Caco-2 (cell line): ENCODE measurements around the gene NFE2. TPM values are rescaled to one million over a fixed set of nuclear protein-coding genes. Genes with fewer than 3 reads are reported as not detected.

Experiments
- BruUV-seq: library from RNA; stranded (reverse); fragments of 400-500 nt; replicated peaks from 2 replicates; lab custom pipeline; 2021; lab: Mats Ljungman, UMichigan
- CTCF ChIA-PET: fragments of 300-600 bp; sonication (Branson Sonifier 250); formaldehyde crosslinking; loops from one replicate; lab custom pipeline; 2022; ENCODE audit warnings: antibody characterized with exemption; lab: Charles Lee
- POLR2A ChIA-PET: fragments of 300-600 bp; sonication (Branson Sonifier 250); formaldehyde crosslinking; loops from one replicate; lab custom pipeline; 2022; ENCODE audit warnings: antibody characterized with exemption; lab: Charles Lee
- DNase-seq, 2 experiments: peaks; one replicate each; pipeline versions ENCODE4 v3.0.0 to v3.0.0-alpha.2; 2020 to 2022
- H3K27me3 ChIP-seq: replicated peaks from 2 replicates; pipeline ENCODE4 v1.6.0; 2011; ENCODE audit warnings: low read length; ENCODE audit not compliant: control insufficient read depth, insufficient read depth
- H3K36me3 ChIP-seq: 2 replicates; pipeline ENCODE4 v1.5.1; 2011; ENCODE audit warnings: low read length; ENCODE audit not compliant: control insufficient read depth, insufficient read depth
- H3K4me1 ChIP-seq: fragments of 250-450 bp; sonication (Bioruptor Pico); 2 replicates; pipeline ENCODE4 v1.5.1; 2020; ENCODE audit warnings: mild to moderate bottlenecking
- H3K4me3 ChIP-seq: 2 replicates; pipeline ENCODE4 v1.5.1; 2011; ENCODE audit warnings: low read depth, mild to moderate bottlenecking, control low read depth, low read length
- H3K9me3 ChIP-seq: fragments of 250-450 bp; sonication (Bioruptor Pico); 2 replicates; pipeline ENCODE4 v1.5.1; 2020; ENCODE audit warnings: mild to moderate bottlenecking, moderate library complexity
- H3K27ac Mint-ChIP-seq: one replicate; pipeline ENCODE4 v1.8.0; 2022; ENCODE audit warnings: mixed read lengths; ENCODE audit not compliant: unreplicated experiment
- H3K27me3 Mint-ChIP-seq: one replicate; pipeline ENCODE4 v1.8.0; 2022; ENCODE audit warnings: mixed read lengths; ENCODE audit not compliant: insufficient read depth, unreplicated experiment
- H3K36me3 Mint-ChIP-seq: one replicate; pipeline ENCODE4 v1.8.0; 2022; ENCODE audit warnings: mild to moderate bottlenecking, mixed read lengths; ENCODE audit not compliant: insufficient read depth, unreplicated experiment
- H3K4me1 Mint-ChIP-seq: one replicate; pipeline ENCODE4 v1.8.0; 2022; ENCODE audit warnings: low read depth, mixed read lengths; ENCODE audit not compliant: unreplicated experiment
- H3K4me3 Mint-ChIP-seq: one replicate; pipeline ENCODE4 v1.8.0; 2022; ENCODE audit warnings: mild to moderate bottlenecking, moderate library complexity, mixed read lengths; ENCODE audit not compliant: unreplicated experiment
- H3K9me3 Mint-ChIP-seq: one replicate; pipeline ENCODE4 v1.8.0; 2022; ENCODE audit warnings: mixed read lengths; ENCODE audit not compliant: unreplicated experiment
- intact Hi-C: fragments of 100-400 bp; cut with micrococcal nuclease; formaldehyde crosslinking; loops from one replicate; pipeline ENCODE4 v1.10.0; 2022; ENCODE audit not compliant: unreplicated experiment
- total RNA-seq: library from RNA; stranded (reverse); gene quantifications from 2 replicates; pipeline ENCODE4 v1.2.3, GENCODE V29; 2022
- TF ChIP-seq, protein P1 (sequence below), 2 experiments: fragments of 200-600 bp in 1 of 2; IDR thresholded peaks; 1 replicate in 1 of 2; 2 replicates in 1 of 2; pipeline versions ENCODE4 v1.5.1 to v1.8.0; 2011 to 2022; ENCODE audit warnings: antibody characterized with exemption in 1 of 2, control low read depth in 1 of 2, inconsistent platforms in 1 of 2, low read depth in 1 of 2, low read length in 1 of 2, mild to moderate bottlenecking in 1 of 2, moderate library complexity in 1 of 2; ENCODE audit not compliant: insufficient read depth in 1 of 2, severe bottlenecking in 1 of 2, unreplicated experiment in 1 of 2

The NFE2 gene
- total RNA-seq, 1 experiment from 2014 or later = 6.2 TPM

DNA sequence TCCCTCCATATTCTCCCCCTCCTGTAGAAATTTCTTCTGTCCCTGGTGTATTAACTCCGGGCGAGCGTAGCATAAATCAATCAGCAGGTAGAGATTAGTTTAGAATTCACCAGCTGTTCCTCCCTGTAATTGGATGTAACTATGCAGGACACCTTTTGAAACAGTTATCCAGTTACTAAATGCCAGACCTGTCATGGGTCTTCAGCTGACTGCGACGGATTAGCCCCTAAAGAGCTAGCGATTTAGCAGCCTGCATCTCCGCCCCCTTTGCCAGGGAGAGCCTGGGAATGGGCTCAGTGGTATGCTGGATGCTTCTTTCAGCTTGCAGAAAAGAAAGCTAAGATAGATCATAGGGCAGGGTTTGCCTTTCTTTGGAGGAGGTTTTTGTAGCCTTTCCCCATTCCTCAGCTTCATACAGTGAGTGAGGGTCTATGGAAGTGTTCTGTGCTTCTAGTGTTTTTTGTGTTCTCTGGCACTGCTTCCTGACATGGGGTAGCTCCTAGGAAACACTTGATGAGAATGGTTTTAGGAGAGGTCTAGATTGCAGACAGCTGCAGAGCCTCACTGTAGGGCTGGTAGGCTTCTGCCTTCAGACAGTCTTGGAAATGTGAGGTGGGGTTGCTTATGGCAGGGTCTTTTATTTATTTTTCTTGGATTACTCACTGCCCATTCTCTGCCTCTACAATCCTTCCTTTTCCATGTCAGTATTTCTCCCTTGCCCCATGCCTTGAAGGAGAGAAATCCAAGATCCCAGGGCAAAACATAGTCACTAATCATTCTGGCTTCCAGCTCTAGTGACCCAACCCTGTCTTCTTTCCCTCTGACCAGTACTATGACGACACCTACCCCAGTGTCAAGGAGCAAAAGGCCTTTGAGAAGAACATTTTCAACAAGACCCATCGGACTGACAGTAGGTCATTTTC is 40.8 kb upstream of the NFE2 start:
- peaks cover 31% of the 10 kb centered on the region for H3K4me1 Mint-ChIP-seq
- no peaks in the 10 kb centered on the region for H3K9me3 Mint-ChIP-seq
- no peak for DNase-seq
- TF ChIP-seq, protein P1, sequence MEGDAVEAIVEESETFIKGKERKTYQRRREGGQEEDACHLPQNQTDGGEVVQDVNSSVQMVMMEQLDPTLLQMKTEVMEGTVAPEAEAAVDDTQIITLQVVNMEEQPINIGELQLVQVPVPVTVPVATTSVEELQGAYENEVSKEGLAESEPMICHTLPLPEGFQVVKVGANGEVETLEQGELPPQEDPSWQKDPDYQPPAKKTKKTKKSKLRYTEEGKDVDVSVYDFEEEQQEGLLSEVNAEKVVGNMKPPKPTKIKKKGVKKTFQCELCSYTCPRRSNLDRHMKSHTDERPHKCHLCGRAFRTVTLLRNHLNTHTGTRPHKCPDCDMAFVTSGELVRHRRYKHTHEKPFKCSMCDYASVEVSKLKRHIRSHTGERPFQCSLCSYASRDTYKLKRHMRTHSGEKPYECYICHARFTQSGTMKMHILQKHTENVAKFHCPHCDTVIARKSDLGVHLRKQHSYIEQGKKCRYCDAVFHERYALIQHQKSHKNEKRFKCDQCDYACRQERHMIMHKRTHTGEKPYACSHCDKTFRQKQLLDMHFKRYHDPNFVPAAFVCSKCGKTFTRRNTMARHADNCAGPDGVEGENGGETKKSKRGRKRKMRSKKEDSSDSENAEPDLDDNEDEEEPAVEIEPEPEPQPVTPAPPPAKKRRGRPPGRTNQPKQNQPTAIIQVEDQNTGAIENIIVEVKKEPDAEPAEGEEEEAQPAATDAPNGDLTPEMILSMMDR (IDR thresholded peaks at IDR 0.05; ENCODE audit: insufficient read depth in 1 of 2, low read depth in 1 of 2, low read length in 1 of 2, severe bottlenecking in 1 of 2, unreplicated experiment in 1 of 2) = no peak
- no peaks in the 10 kb centered on the region for H3K27me3 Mint-ChIP-seq
- Histone ChIP-seq H3K4me1 (peaks cover 38% of the 10 kb centered on the region), H3K36me3 (peaks cover 1% of the 10 kb centered on the region), H3K27me3 (no peaks in the 10 kb centered on the region), H3K4me3 (no peak overlapping the region), H3K9me3 (peaks cover 9% of the 10 kb centered on the region; the same call in 1 of the 2 replicates)
- CTCF ChIA-PET = interaction anchor here (1.2 kb wide), 1 partner anchor 17 kb away, joined by 7 read pairs; the partner anchor contains the start of gene COPZ1
- POLR2A ChIA-PET = interaction anchor here (0.7 to 1.0 kb wide), 2 partner anchors 17 to 55 kb away, joined by 3 read pairs; partner anchors contain the start of gene COPZ1
- H3K27ac Mint-ChIP-seq = peak overlapping the region; percentile 47
- no TSS peak for BruUV-seq
- peaks cover 68% of the 10 kb centered on the region for H3K36me3 Mint-ChIP-seq
- intact Hi-C loops = no loop called here
- no peak overlapping the region for H3K4me3 Mint-ChIP-seq

DNA sequence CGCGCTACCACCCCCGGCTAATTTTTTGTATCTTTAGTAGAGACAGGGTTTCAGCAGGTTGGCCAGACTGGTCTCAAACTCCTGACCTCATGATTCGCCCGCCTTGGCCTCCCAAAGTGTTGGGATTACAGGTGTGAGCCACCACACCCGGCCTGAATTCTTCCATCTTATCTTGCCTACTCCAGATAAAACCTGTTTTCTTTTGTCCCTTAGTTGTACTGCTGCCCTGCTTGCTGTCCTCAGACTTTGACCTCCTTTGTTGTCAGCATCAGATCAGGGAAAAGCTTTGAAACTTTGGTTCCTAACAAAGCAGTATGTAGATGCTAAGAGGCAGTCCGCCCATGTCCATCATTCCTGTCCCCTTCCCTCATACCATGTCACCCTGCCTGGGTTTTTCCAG is 40.0 kb upstream of the NFE2 start:
- peak; percentile 41 for DNase-seq
- H3K27ac Mint-ChIP-seq = peak overlapping the region; percentile 47
- no peak overlapping the region for H3K4me3 ChIP-seq
- POLR2A ChIA-PET = interaction anchor here (0.7 to 1.0 kb wide), 2 partner anchors 16 to 54 kb away, joined by 3 read pairs; partner anchors contain the start of gene COPZ1
- peaks cover 60% of the 10 kb centered on the region for H3K36me3 Mint-ChIP-seq
- peaks cover 38% of the 10 kb centered on the region for H3K4me1 ChIP-seq
- H3K9me3 ChIP-seq = peaks cover 9% of the 10 kb centered on the region; the same call in 1 of the 2 replicates
- intact Hi-C loops = no loop called here
- no TSS peak for BruUV-seq
- no peaks in the 10 kb centered on the region for H3K9me3 Mint-ChIP-seq
- CTCF ChIA-PET = interaction anchor here (0.5 to 1.2 kb wide), 2 partner anchors 16 to 36 kb away, joined by 4 to 7 read pairs; partner anchors contain the start of gene COPZ1
- H3K4me1 Mint-ChIP-seq = peaks cover 31% of the 10 kb centered on the region
- TF ChIP-seq, protein P1 (IDR thresholded peaks at IDR 0.05; ENCODE audit: insufficient read depth in 1 of 2, low read depth in 1 of 2, low read length in 1 of 2, severe bottlenecking in 1 of 2, unreplicated experiment in 1 of 2) = no peak
- no peaks in the 10 kb centered on the region for H3K27me3 Mint-ChIP-seq
- peak overlapping the region; percentile 18 for H3K4me3 Mint-ChIP-seq
- H3K27me3 ChIP-seq = no peaks in the 10 kb centered on the region
- peaks cover 1% of the 10 kb centered on the region for H3K36me3 ChIP-seq

DNA sequence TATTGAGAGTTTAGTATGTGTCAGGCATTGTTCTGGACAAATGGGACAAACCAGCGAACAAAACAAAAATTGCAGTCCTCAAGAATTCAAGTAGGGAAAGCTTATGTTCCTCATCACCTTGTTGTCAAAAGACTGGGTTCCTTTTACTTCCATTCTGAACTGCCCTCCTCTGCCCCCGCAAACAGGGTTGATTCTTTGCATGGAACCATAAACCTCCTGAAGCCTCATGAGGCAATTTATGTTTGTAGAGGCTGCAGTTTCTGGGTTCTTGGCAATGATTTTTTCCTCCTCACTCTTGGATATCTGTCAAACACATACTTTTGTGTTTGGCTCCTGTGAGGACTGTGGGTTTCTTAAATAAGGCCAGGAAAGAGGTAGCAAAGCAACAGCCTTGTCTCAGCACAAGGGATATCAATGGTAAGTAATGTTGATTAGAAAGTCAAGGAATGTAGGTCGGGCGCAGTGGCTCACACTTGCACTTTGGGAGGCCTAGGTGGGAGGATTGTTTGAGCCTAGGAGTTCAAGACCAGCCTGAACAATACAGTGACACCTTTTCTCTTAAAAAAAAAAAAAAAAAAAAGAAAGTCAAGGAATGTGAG is 38.0 kb upstream of the NFE2 start:
- TF ChIP-seq, protein P1 (IDR thresholded peaks at IDR 0.05; ENCODE audit: insufficient read depth in 1 of 2, low read depth in 1 of 2, low read length in 1 of 2, severe bottlenecking in 1 of 2, unreplicated experiment in 1 of 2) = no peak
- peaks cover 1% of the 10 kb centered on the region for H3K36me3 ChIP-seq
- H3K27ac Mint-ChIP-seq = no peak overlapping the region
- peaks cover 49% of the 10 kb centered on the region for H3K36me3 Mint-ChIP-seq
- POLR2A ChIA-PET = no interaction called here
- H3K9me3 ChIP-seq = peaks cover 9% of the 10 kb centered on the region; the same call in 1 of the 2 replicates
- H3K4me1 Mint-ChIP-seq = peaks cover 31% of the 10 kb centered on the region
- H3K9me3 Mint-ChIP-seq = no peaks in the 10 kb centered on the region
- DNase-seq = no peak
- no peaks in the 10 kb centered on the region for H3K27me3 ChIP-seq
- H3K4me1 ChIP-seq = peaks cover 38% of the 10 kb centered on the region
- H3K4me3 Mint-ChIP-seq = no peak overlapping the region
- no peaks in the 10 kb centered on the region for H3K27me3 Mint-ChIP-seq
- BruUV-seq = no TSS peak
- no peak overlapping the region for H3K4me3 ChIP-seq
- intact Hi-C loops = loop anchor here (5.0 kb wide), 1 partner anchor 36 kb away; the partner anchor contains the start of gene NFE2
- CTCF ChIA-PET = no interaction called here
